HCT116 (cell line): ENCODE measurements around the gene SPATA19.

ENCODE experiments used
- CEBPB ChIP-seq: IDR thresholded peaks from 2 replicates; pipeline ENCODE4 v1.6.1; 2012; ENCODE audit warnings: low read depth
- EZH2 ChIP-seq: fragments of 200-600 bp; sonication (generic); IDR thresholded peaks from 2 replicates; pipeline ENCODE4 v1.6.1; 2017; ENCODE audit warnings: antibody characterized with exemption, mixed run types
- JUND ChIP-seq: IDR thresholded peaks from 2 replicates; pipeline ENCODE4 v1.6.1; 2012
- POLR2AphosphoS5 ChIP-seq: IDR thresholded peaks from 2 replicates; pipeline ENCODE4 v1.6.1; 2011; ENCODE audit warnings: mild to moderate bottlenecking, low read depth, low read length, moderate library complexity
- TF ChIP-seq, protein P1 (sequence below), 3 experiments: fragments of 200-600 bp in 1 of 3; sonication (generic) in 1 of 3; IDR thresholded peaks in 2 of 3; conservative IDR thresholded peaks in 1 of 3; 2 replicates each; pipeline ENCODE4 v1.5.1; 2012 to 2017; ENCODE audit warnings: low read depth in 2 of 3, low read length in 2 of 3, antibody characterized with exemption in 1 of 3, borderline replicate concordance in 1 of 3, control low read depth in 1 of 3, mild to moderate bottlenecking in 1 of 3, mixed read lengths in 1 of 3, mixed run types in 1 of 3, moderate library complexity in 1 of 3; ENCODE audit not compliant: insufficient read depth in 1 of 3
- TF ChIP-seq, protein P2 (sequence below): IDR thresholded peaks from 2 replicates; pipeline ENCODE4 v1.6.1; 2012

DNA sequence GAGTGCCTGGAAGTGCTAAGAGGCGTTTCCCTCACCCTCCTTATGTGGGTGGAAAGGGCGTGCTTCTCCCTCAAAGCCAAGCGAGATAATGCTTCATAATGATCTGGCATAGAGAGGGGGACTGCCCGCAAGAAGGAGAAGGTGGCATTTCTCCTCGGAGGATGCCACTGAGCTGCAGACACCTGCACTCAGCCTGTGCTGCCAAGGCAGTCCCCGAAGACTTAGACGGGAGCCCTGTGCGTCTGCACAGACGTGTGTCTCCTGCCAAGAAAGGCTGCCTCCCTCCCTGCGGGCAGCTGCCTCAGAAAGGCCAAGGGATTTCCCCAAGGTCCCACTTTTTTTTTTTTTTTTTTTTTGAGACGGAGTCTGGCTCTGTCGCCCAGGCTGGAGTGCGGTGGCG lies 48.1 kb upstream of the SPATA19 start:
- TF ChIP-seq, protein P1, sequence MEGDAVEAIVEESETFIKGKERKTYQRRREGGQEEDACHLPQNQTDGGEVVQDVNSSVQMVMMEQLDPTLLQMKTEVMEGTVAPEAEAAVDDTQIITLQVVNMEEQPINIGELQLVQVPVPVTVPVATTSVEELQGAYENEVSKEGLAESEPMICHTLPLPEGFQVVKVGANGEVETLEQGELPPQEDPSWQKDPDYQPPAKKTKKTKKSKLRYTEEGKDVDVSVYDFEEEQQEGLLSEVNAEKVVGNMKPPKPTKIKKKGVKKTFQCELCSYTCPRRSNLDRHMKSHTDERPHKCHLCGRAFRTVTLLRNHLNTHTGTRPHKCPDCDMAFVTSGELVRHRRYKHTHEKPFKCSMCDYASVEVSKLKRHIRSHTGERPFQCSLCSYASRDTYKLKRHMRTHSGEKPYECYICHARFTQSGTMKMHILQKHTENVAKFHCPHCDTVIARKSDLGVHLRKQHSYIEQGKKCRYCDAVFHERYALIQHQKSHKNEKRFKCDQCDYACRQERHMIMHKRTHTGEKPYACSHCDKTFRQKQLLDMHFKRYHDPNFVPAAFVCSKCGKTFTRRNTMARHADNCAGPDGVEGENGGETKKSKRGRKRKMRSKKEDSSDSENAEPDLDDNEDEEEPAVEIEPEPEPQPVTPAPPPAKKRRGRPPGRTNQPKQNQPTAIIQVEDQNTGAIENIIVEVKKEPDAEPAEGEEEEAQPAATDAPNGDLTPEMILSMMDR (IDR thresholded peaks at IDR 0.05 in 2 of 3, conservative IDR thresholded peaks at IDR 0.05 in 1 of 3; ENCODE audit: borderline replicate concordance in 1 of 3, insufficient read depth in 1 of 3, low read depth in 2 of 3, low read length in 2 of 3): no peak
- TF ChIP-seq CEBPB (no peak), POLR2AphosphoS5 (no peak), EZH2 (no peak), JUND (no peak)
- TF ChIP-seq, protein P2, sequence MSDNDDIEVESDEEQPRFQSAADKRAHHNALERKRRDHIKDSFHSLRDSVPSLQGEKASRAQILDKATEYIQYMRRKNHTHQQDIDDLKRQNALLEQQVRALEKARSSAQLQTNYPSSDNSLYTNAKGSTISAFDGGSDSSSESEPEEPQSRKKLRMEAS: no peak
